A673 (cell line): ENCODE results near the gene SFTPB.

Experiments used
- CTCF ChIP-seq: fragments of 300-800, 200-600 bp; sonication (generic); conservative IDR thresholded peaks from 2 replicates; pipeline ENCODE4 v1.5.1; 2017; ENCODE audit warnings: low read depth, mild to moderate bottlenecking, antibody characterized with exemption, low read length, moderate library complexity, mixed read lengths
- EZH2 ChIP-seq: fragments of 200-600 bp; sonication (generic); IDR thresholded peaks from 2 replicates; pipeline ENCODE4 v1.6.1; 2017; ENCODE audit warnings: borderline replicate concordance, low read depth, mild to moderate bottlenecking, mixed read lengths, antibody characterized with exemption, low read length; ENCODE audit not compliant: poor library complexity, severe bottlenecking

- no peak for TF ChIP-seq CTCF
- no peak for TF ChIP-seq EZH2
Measured at GRCh38 chr2:85705680-85706039, 37.7 kb upstream of the SFTPB start.
